B cell (primary cell): ENCODE results near the gene CDKN1C.

ENCODE experiments used
- EZH2 ChIP-seq: IDR thresholded peaks from 2 replicates; pipeline ENCODE4 v1.6.1; 2012; ENCODE audit warnings: borderline replicate concordance, low read depth, mild to moderate bottlenecking, moderate library complexity, low read length; ENCODE audit not compliant: insufficient read depth, poor library complexity, severe bottlenecking
- TF ChIP-seq, protein P1 (sequence below): fragments of 200-600 bp; IDR thresholded peaks from one replicate; pipeline ENCODE4 v1.8.0; 2022; ENCODE audit warnings: antibody characterized with exemption, mild to moderate bottlenecking

- no peak for TF ChIP-seq EZH2
- TF ChIP-seq, protein P1, sequence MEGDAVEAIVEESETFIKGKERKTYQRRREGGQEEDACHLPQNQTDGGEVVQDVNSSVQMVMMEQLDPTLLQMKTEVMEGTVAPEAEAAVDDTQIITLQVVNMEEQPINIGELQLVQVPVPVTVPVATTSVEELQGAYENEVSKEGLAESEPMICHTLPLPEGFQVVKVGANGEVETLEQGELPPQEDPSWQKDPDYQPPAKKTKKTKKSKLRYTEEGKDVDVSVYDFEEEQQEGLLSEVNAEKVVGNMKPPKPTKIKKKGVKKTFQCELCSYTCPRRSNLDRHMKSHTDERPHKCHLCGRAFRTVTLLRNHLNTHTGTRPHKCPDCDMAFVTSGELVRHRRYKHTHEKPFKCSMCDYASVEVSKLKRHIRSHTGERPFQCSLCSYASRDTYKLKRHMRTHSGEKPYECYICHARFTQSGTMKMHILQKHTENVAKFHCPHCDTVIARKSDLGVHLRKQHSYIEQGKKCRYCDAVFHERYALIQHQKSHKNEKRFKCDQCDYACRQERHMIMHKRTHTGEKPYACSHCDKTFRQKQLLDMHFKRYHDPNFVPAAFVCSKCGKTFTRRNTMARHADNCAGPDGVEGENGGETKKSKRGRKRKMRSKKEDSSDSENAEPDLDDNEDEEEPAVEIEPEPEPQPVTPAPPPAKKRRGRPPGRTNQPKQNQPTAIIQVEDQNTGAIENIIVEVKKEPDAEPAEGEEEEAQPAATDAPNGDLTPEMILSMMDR: no peak
These were observed 8.1 kb downstream of the CDKN1C start for GRCh38 chr11:2877474-2877873.
